PC-9 (cell line): ENCODE results near the gene FFAR3. TPM values are rescaled to one million over a fixed set of nuclear protein-coding genes. Genes with fewer than 3 reads are reported as not detected.
"Not testable (repeated sequence)": the region's sequence is repeated elsewhere in the genome, so short reads cannot be mapped to it uniquely, and the experiment has no call there.

Source experiments
- BruUV-seq: library from RNA; stranded (reverse); fragments of 400-500 nt; replicated peaks from 2 replicates; lab custom pipeline; 2021; lab: Mats Ljungman, UMichigan
- CTCF ChIA-PET: fragments of 300-600 bp; sonication (Branson Sonifier 250); formaldehyde crosslinking; loops from one replicate; lab custom pipeline; 2022; ENCODE audit warnings: antibody characterized with exemption; lab: Charles Lee
- POLR2A ChIA-PET: fragments of 300-600 bp; sonication (Branson Sonifier 250); formaldehyde crosslinking; loops from one replicate; lab custom pipeline; 2022; ENCODE audit warnings: antibody characterized with exemption; ENCODE audit not compliant: unreplicated experiment; lab: Charles Lee
- DNase-seq, 2 experiments: peaks; one replicate each; pipeline versions ENCODE4 v3.0.0 to v3.0.0-alpha.2; 2015 to 2022; ENCODE audit warnings: mixed read lengths in 1 of 2
- H2AFZ ChIP-seq: fragments of 200-600 bp; sonication (generic); 2 replicates; pipeline ENCODE4 v1.8.1; 2017; ENCODE audit warnings: antibody characterized with exemption
- H3F3A ChIP-seq: fragments of 200-600 bp; sonication (generic); 2 replicates; pipeline ENCODE4 v1.8.1; 2017; ENCODE audit warnings: antibody characterized with exemption, mild to moderate bottlenecking, low read depth; ENCODE audit not compliant: insufficient read depth
- H3K27ac ChIP-seq: fragments of 200-600 bp; sonication (generic); 2 replicates; pipeline ENCODE4 v1.6.1; 2016; ENCODE audit warnings: mixed run types
- H3K27me3 ChIP-seq: fragments of 200-600 bp; sonication (generic); 2 replicates; pipeline ENCODE4 v1.6.1; 2016; ENCODE audit warnings: low read depth, mixed run types; ENCODE audit not compliant: insufficient read depth
- H3K36me3 ChIP-seq: fragments of 200-600 bp; sonication (generic); 2 replicates; pipeline ENCODE4 v1.6.1; 2016; ENCODE audit warnings: low read depth, mixed run types
- H3K4me1 ChIP-seq: fragments of 200-600 bp; sonication (generic); replicated peaks from 2 replicates; pipeline ENCODE4 v1.6.1; 2016; ENCODE audit warnings: mixed run types; ENCODE audit not compliant: insufficient read depth
- H3K4me2 ChIP-seq: fragments of 200-600 bp; sonication (generic); 2 replicates; pipeline ENCODE4 v1.6.1; 2017; ENCODE audit warnings: mixed run types
- H3K4me3 ChIP-seq: fragments of 200-600 bp; sonication (generic); 2 replicates; pipeline ENCODE4 v1.6.1; 2016; ENCODE audit warnings: mixed run types
- H3K79me2 ChIP-seq: fragments of 200-600 bp; sonication (generic); 2 replicates; pipeline ENCODE4 v1.6.1; 2017; ENCODE audit warnings: low read depth, mixed run types
- H3K9me2 ChIP-seq: fragments of 200-600 bp; sonication (generic); 2 replicates; pipeline ENCODE4 v1.8.1; 2017; ENCODE audit warnings: mild to moderate bottlenecking; ENCODE audit not compliant: insufficient read depth
- H3K9me3 ChIP-seq: fragments of 200-600 bp; sonication (generic); 2 replicates; pipeline ENCODE4 v1.8.1; 2016; ENCODE audit warnings: low read depth; ENCODE audit not compliant: insufficient read depth
- H4K20me1 ChIP-seq: fragments of 200-600 bp; sonication (generic); 2 replicates; pipeline ENCODE4 v1.8.1; 2017; ENCODE audit not compliant: insufficient read depth
- EZH2 ChIP-seq: fragments of 200-600 bp; sonication (generic); IDR thresholded peaks from 2 replicates; pipeline ENCODE4 v1.8.0; 2017; ENCODE audit warnings: antibody characterized with exemption, low read depth
- intact Hi-C: fragments of 100-400 bp; cut with micrococcal nuclease; formaldehyde crosslinking; loops from one replicate; pipeline ENCODE4 v1.10.0; 2022; ENCODE audit not compliant: unreplicated experiment
- total RNA-seq: library from RNA; stranded (reverse); gene quantifications from 2 replicates; pipeline ENCODE4 v1.2.3, GENCODE V29; 2021
- TF ChIP-seq, protein P1 (sequence below): fragments of 200-600 bp; sonication (generic); conservative IDR thresholded peaks from 2 replicates; pipeline ENCODE4 v1.6.1; 2017; ENCODE audit warnings: mixed run types, antibody characterized with exemption, mild to moderate bottlenecking, moderate library complexity

The FFAR3 gene
- total RNA-seq, 1 experiment from 2014 or later: not detected

DNA sequence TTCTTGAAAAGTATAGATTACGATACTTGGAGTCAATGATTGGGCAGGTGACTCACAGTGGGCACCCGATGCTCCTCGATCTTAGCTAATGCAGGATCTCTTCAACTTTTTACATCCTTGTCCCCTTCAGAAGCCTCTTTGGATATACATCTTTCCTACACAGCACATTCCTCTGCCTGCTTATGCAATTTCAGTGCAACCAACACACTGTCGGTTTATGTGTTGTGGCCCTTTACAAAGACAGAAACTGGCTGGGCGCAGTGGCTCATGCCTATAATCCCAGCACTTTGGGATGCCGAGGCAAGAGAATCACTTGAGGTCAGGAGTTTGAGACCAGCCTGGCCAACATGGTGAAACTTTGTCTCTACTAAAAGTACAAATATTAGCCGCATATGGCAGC is 15.2 kb downstream of the FFAR3 start:
- TF ChIP-seq, protein P1, sequence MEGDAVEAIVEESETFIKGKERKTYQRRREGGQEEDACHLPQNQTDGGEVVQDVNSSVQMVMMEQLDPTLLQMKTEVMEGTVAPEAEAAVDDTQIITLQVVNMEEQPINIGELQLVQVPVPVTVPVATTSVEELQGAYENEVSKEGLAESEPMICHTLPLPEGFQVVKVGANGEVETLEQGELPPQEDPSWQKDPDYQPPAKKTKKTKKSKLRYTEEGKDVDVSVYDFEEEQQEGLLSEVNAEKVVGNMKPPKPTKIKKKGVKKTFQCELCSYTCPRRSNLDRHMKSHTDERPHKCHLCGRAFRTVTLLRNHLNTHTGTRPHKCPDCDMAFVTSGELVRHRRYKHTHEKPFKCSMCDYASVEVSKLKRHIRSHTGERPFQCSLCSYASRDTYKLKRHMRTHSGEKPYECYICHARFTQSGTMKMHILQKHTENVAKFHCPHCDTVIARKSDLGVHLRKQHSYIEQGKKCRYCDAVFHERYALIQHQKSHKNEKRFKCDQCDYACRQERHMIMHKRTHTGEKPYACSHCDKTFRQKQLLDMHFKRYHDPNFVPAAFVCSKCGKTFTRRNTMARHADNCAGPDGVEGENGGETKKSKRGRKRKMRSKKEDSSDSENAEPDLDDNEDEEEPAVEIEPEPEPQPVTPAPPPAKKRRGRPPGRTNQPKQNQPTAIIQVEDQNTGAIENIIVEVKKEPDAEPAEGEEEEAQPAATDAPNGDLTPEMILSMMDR: no peak
- no peak for TF ChIP-seq EZH2
- BruUV-seq: no TSS peak

DNA sequence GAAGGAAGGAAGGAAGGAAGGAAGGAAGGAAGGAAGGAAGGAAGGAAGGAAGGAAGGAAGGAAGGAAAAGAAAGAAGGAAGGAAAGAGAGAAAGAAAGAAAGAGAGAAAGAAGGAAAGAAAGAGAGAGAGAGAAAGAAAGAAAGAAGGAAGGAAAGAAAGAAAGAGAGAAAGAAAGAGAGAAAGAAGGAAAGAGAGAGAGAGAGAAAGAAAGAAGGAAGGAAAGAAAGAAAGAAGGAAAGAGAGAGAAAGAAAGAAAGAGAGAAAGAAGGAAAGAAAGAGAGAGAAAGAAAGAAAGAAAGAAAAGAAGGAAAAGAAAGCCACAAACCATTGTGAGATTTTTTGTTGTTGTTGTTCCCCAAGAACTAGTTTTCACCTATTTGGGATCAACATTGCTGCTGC is 15.8 kb downstream of the FFAR3 start:
- intact Hi-C loops, CTCF ChIA-PET: not testable (repeated sequence)

More for the DNA sequence above, 15.2 kb downstream of the FFAR3 start:
- no peak overlapping the region for H3K27ac ChIP-seq
- H3K4me3 ChIP-seq: no peak overlapping the region
- no peak for DNase-seq
- POLR2A ChIA-PET: no interaction called here
- H3K9me2 ChIP-seq: no peaks in the 10 kb centered on the region
- no peaks in the 10 kb centered on the region for H4K20me1 ChIP-seq
- no peaks in the 10 kb centered on the region for H3K36me3 ChIP-seq
- H3K27me3 ChIP-seq: peaks cover 11% of the 10 kb centered on the region; the same call in 1 of the 2 replicates
- H3K4me1 ChIP-seq: no peaks in the 10 kb centered on the region
- intact Hi-C loops: no loop called here
- H3K9me3 ChIP-seq: no peaks in the 10 kb centered on the region
- no peak overlapping the region for H2AFZ ChIP-seq
- CTCF ChIA-PET: no interaction called here
- no peak overlapping the region for H3K4me2 ChIP-seq
- H3F3A ChIP-seq: 0 out of 2 replicates have a peak, but pooled peaks cover 5% of the 10 kb centered on the region
- H3K79me2 ChIP-seq: no peaks in the 10 kb centered on the region

DNA sequence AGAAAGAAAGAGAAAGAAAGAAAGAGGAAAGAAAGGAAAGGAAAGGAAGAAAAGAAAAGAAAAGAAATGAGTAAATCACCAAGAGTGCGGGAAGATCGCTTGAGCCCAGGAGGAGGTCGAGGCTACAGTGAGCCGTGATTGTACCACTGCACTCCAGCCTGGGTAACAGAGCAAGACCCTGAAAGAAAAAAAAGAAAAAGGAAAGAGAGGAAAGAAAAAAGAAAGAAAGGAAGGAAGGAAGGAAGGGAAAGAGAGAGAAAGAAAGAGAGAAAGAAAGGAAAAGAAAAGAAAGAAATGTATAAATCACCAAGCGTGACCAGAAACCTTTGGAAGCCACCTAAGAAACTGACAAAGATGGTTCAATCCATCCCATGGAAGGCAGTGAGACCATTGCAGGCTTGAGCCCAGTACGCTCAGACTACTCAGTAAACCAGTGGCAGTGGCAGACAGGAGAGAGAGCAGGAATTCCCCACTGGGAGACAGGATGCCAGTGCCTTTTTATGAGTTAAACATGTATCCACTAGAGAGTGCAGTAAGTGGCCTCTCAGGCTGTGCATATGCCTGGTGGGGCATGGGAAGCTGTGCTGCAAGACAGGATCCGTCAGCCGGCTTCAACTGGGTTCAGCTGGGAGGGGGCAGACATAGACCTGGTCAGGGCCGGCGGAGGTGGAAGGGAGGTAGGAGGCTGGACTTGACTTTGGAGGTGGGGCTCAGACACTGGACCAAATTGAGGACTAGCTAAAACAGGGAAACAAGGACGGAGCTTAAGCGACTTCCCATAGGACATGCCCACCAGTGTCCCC is 17.4 kb downstream of the FFAR3 start:
- Histone ChIP-seq H3F3A (0 out of 2 replicates have a peak, but pooled peaks cover 5% of the 10 kb centered on the region), H3K36me3 (no peaks in the 10 kb centered on the region), H3K79me2 (no peaks in the 10 kb centered on the region), H3K4me3 (no peak overlapping the region), H3K27me3 (peaks cover 23% of the 10 kb centered on the region; the same call in 1 of the 2 replicates), H3K27ac (no peak overlapping the region), H3K9me3 (no peaks in the 10 kb centered on the region), H3K9me2 (no peaks in the 10 kb centered on the region), H3K4me2 (no peak overlapping the region), H4K20me1 (no peaks in the 10 kb centered on the region), H3K4me1 (no peaks in the 10 kb centered on the region), H2AFZ (no peak overlapping the region)
- CTCF ChIA-PET: no interaction called here
- intact Hi-C loops: no loop called here
- POLR2A ChIA-PET: no interaction called here
- DNase-seq: no peak
- BruUV-seq: no TSS peak
- no peak for TF ChIP-seq EZH2
- TF ChIP-seq, protein P1: no peak

More for the DNA sequence above, 15.8 kb downstream of the FFAR3 start:
- peaks cover 15% of the 10 kb centered on the region; the same call in 1 of the 2 replicates for H3K27me3 ChIP-seq
- H4K20me1 ChIP-seq, H3K4me3 ChIP-seq, H3K27ac ChIP-seq, H3K4me1 ChIP-seq, H3K9me2 ChIP-seq, POLR2A ChIA-PET, DNase-seq, H3F3A ChIP-seq, H3K36me3 ChIP-seq, BruUV-seq, H3K4me2 ChIP-seq, H3K79me2 ChIP-seq, H2AFZ ChIP-seq, H3K9me3 ChIP-seq: not testable (repeated sequence)
